C4-2B (cell line): ENCODE measurements around the gene LIPJ.

Experiments used
- CTCF ChIP-seq: fragments of 450-650 bp; conservative IDR thresholded peaks from 2 replicates; pipeline ENCODE4 v1.5.1; 2017; ENCODE audit warnings: mild to moderate bottlenecking
- ZFX ChIP-seq: fragments of 450-650 bp; IDR thresholded peaks from 2 replicates; pipeline ENCODE4 v1.6.1; 2017

- TF ChIP-seq CTCF (no peak), ZFX (no peak)
Measured at GRCh38 chr10:88586462-88586861, at the start of gene LIPJ.
